Activated CD8-positive, alpha-beta T cell treated with anti-CD3 and anti-CD28 coated beads, Interleukin-2, amount 10 ng/mL, durations not matched to agents 7 days and 5 days (primary cell): ENCODE data around the gene TMEM191C. TPM values are rescaled to one million over a fixed set of nuclear protein-coding genes. Genes with fewer than 3 reads are reported as not detected.
"Not testable (repeated sequence)": the region's sequence is repeated elsewhere in the genome, so short reads cannot be mapped to it uniquely, and the experiment has no call there.

Experiments
- ATAC-seq: fragments of 150-1000 bp; cut with Tn5 transposase; one replicate; pipeline ENCODE4 v1.10.0; 2021; ENCODE audit warnings: moderate library complexity
- CTCF ChIA-PET: fragments of 350-600 bp; sonication (Branson Sonifier 250); formaldehyde crosslinking; loops from one replicate; lab custom pipeline; 2021; ENCODE audit warnings: antibody characterized with exemption; lab: Charles Lee
- POLR2A ChIA-PET: fragments of 350-600 bp; sonication (Branson Sonifier 250); formaldehyde crosslinking; loops from one replicate; lab custom pipeline; 2021; ENCODE audit warnings: antibody characterized with exemption; lab: Charles Lee
- DNase-seq: peaks from one replicate; pipeline ENCODE4 v3.0.0-alpha.2; 2020
- H3K27ac Mint-ChIP-seq: one replicate; pipeline ENCODE4 v1.8.0; 2021; ENCODE audit warnings: mild to moderate bottlenecking, mixed read lengths
- H3K27me3 Mint-ChIP-seq: one replicate; pipeline ENCODE4 v1.8.0; 2021; ENCODE audit warnings: low read depth, mixed read lengths
- H3K36me3 Mint-ChIP-seq: one replicate; pipeline ENCODE4 v1.8.0; 2021; ENCODE audit warnings: low read depth, mixed read lengths
- H3K4me1 Mint-ChIP-seq: one replicate; pipeline ENCODE4 v1.8.0; 2021; ENCODE audit warnings: low read depth, mixed read lengths
- H3K4me3 Mint-ChIP-seq: one replicate; pipeline ENCODE4 v1.8.0; 2021; ENCODE audit warnings: mild to moderate bottlenecking, mixed read lengths
- H3K9me3 Mint-ChIP-seq: one replicate; pipeline ENCODE4 v1.8.0; 2022; ENCODE audit warnings: mixed read lengths; ENCODE audit not compliant: insufficient read depth
- total RNA-seq, 2 experiments: library from RNA; stranded (reverse); gene quantifications; one replicate each; pipeline ENCODE4 v1.2.3, GENCODE V29; 2021

Gene TMEM191C
- total RNA-seq, 2 experiments from 2014 or later, result 1.1 to 2.4 TPM

DNA sequence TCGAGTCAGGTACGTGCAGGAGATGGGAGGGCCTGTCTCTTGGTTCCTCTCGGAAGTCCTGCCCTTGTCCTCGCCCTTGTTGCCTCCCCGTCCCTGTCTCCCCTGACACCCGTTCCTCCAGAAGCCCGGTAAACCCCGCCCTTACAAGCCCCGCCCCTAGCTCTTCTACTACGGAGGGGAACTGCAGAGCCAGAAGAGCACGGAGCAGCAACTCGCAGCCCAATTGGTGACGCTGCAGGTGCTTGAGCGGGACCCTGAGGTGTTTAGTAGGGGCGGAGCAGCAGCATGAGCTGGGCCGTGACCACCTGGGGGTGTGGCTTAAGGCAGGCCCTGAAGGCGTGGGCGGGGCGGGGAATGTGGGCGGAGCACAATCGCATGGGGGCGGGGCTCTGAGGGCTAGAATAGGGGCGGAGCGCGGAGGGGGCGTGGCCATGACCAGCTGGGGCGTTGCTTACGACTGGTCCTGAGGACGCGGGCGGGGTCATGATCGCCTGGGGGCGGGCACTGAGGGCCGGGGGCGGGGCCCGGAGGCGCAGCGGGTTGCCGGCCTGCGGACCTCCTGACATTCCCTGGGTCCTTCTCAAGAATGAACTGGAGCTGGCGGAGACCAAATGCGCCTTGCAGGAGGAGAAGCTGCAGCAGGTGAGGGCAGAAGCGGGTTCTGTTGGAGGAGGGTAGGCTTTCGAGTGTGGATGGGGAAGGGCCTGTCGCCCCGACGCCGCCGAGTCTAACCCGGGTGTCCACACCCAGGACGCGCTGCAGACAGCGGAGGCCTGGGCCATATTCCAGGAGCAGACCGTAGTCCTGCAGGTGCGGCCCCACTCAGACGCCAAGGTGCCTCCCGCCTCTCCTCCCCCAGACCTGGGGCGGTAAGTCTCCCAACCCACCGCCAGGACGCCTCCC lies 1.3 kb downstream of the TMEM191C start:
- peak; percentile 94 for DNase-seq
- Mint-ChIP-seq H3K4me3 (peak overlapping the region; percentile 80), H3K27ac (peak overlapping the region; percentile 96)
- CTCF ChIA-PET, H3K4me1 Mint-ChIP-seq, H3K27me3 Mint-ChIP-seq, POLR2A ChIA-PET, H3K36me3 Mint-ChIP-seq, H3K9me3 Mint-ChIP-seq: not testable (repeated sequence)
- ATAC-seq, result peak; percentile 96

DNA sequence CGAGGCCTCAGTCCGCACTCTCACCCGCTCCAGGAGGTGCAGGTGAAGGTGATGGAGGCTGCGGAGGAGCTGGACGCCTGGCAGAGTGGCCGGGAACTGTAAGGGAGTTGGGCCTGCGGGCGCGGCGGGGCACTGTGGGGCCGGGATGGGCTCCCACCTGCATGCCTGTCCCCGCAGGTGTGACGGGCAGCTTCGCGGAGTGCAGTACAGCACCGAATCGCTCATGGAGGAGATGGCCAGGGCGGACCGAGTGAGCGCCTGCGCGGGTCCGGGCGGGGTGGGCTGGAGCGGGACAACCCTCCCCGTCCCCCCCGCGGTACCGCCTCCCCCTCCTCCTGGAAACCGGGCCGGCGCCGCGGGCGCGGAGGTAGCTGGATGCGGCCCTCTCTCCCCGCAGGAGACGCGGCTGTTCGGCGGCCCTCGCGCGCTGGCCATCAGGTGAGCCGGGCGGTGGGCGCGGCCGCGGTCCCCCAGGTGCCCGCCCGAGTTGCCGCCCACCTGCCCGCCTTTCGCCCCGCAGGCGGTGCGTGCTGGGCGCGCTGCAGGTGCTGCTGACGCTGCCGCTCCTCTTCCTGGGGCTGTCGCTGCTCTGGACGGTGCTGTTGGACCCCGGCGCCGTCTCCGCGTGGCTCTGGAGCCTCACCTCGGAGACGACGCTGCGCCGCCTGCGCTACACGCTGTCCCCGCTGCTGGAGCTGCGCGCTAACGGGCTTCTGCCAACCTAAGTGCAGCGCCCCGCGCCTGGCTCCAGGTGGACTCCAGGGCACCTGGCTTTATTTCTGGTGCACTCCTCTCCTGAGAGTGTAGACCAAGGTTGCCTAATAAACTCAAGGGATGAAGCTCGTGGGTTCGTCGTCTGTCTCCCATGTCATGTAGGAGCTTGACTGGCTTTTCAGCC lies 2.2 kb downstream of the TMEM191C start:
- DNase-seq, H3K36me3 Mint-ChIP-seq, H3K9me3 Mint-ChIP-seq, POLR2A ChIA-PET, H3K4me3 Mint-ChIP-seq, CTCF ChIA-PET, ATAC-seq, H3K27ac Mint-ChIP-seq, H3K27me3 Mint-ChIP-seq, H3K4me1 Mint-ChIP-seq: not testable (repeated sequence)

DNA sequence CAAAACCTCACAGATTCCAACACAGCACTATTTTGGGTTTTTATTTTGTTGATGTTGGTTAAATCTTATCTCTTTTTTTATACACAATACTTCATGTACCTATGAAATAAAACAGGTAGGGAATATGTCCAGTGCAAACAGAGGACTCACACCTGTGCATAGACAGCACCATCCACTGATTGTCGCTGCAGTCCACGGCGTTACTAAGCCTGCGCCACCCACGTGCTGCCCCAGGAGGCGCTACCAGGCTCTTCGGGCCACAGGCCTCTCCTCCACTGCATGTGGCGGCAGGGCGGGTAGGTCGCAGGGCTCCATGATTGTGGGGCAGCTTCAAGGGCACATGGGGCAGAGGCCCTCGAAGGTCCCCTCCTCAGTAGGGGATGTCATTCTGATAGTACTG lies 5.8 kb downstream of the TMEM191C start:
- POLR2A ChIA-PET, H3K9me3 Mint-ChIP-seq: not testable (repeated sequence)

DNA sequence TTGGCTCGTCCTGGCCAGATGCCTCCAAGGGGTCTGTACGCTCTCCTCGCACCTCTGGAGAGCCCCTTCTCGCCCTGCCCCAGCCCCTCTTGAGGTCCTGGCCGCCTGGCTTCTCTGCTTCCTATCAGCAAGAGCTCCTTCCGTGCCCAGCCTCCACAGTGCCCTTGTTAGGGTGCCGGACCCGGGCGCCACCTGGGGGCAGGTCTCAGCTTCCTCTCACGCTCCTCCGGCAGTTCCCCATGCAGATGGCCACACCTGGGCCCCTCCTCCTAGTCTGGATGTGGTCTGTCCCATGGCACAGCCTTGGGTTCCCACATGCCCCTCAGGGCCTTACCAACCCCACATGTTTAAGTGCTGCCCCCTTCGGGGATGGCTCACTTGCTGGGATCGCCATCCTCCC lies 6.5 kb downstream of the TMEM191C start:
- H3K36me3 Mint-ChIP-seq, H3K4me1 Mint-ChIP-seq, H3K4me3 Mint-ChIP-seq, H3K27me3 Mint-ChIP-seq, POLR2A ChIA-PET, H3K9me3 Mint-ChIP-seq, DNase-seq, CTCF ChIA-PET, H3K27ac Mint-ChIP-seq, ATAC-seq: not testable (repeated sequence)

More for the DNA sequence above, 5.8 kb downstream of the TMEM191C start:
- DNase-seq, CTCF ChIA-PET, ATAC-seq, H3K36me3 Mint-ChIP-seq, H3K27ac Mint-ChIP-seq, H3K27me3 Mint-ChIP-seq, H3K4me3 Mint-ChIP-seq, H3K4me1 Mint-ChIP-seq: not testable (repeated sequence)

DNA sequence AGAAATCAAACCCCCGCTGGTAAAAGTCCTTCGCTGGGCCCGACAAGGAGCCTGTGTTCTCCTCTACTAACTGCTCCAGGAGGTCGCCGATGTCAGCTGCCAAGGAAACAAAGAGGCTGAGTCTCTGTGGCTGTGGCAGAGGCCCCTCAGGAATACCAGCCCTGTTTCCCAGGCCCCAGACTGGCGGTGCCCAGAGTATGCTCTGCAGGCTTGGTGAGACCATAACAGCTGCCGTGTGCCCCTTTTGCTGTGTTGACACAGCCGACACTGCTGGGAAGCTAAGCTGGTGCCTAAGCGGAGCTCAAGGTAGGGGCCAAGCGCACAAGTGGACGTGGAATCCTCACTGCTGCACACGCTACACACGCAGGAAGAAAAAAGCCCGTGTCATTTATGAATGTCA lies 16.9 kb downstream of the TMEM191C start:
- POLR2A ChIA-PET, H3K36me3 Mint-ChIP-seq, H3K27ac Mint-ChIP-seq, CTCF ChIA-PET, H3K4me3 Mint-ChIP-seq, H3K9me3 Mint-ChIP-seq, DNase-seq, H3K4me1 Mint-ChIP-seq, ATAC-seq, H3K27me3 Mint-ChIP-seq: not testable (repeated sequence)

DNA sequence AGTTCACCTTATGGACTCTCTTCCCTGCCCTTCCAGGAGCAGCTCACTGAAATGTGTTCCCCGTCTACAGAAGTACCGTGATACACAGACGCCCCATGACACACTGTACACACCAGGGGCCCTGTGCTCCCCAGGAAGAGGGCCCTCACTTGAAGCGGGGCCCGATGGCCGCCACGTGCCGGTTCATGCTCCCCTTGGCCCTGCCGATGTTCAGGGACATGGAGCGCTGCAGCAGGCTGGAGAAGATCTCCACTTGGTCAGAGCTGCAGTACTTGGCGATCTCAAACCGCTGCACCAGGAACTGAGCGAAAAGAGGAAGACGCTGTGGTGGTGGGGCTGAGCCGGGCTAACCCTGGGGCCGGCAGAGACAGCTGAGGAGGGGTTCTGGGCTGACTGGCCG lies 20.5 kb downstream of the TMEM191C start:
- H3K36me3 Mint-ChIP-seq, H3K27ac Mint-ChIP-seq, H3K4me1 Mint-ChIP-seq, DNase-seq, ATAC-seq, H3K27me3 Mint-ChIP-seq, POLR2A ChIA-PET, H3K4me3 Mint-ChIP-seq, H3K9me3 Mint-ChIP-seq, CTCF ChIA-PET: not testable (repeated sequence)

DNA sequence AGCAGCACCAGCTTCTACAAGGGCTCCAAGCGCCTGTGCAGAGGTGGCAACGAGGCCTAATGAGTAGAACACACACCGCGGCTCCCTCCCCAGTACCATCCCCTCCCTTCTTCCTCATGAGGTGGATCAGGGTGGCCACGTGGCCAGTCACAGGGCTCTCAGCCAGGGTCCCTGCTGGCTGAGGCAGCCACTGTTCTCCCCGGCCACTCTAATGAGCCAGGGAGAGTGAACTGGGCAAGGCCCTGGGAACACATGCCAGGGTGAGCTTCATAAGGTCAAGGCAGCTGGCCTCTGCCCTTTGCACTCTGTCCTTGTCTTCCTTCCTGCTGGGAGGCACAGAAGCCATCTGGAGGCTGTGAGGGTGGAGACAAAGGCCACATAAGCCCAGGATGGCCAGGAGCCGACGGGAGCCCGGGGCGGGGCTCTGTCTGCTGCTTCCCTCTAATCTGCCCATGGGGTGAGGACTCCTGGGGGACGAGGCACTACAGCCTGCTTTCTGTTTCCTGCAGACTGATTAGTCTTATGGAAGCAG lies 22.0 kb downstream of the TMEM191C start:
- ATAC-seq, H3K27me3 Mint-ChIP-seq, DNase-seq, H3K27ac Mint-ChIP-seq, H3K36me3 Mint-ChIP-seq, H3K9me3 Mint-ChIP-seq, CTCF ChIA-PET, H3K4me1 Mint-ChIP-seq, POLR2A ChIA-PET, H3K4me3 Mint-ChIP-seq: not testable (repeated sequence)

DNA sequence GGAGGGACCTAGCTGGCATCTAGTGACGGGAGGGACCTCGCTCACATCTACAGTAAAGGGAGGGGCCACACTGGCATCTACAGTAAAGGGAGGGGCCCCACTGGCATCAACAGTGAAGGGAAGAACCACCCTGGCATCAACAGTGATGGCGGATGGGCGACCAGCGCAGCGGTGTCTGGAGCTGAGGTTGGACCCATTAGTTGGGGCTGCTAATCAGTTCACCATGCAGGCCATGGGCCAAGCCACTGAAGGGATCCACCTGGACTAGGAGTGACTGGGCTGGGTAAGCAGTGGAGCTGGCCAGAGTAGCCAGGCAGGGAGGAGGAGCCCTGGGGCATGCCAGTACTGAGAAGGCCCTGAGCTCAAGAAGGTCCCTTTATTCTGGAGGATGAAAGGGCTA lies 23.4 kb downstream of the TMEM191C start:
- CTCF ChIA-PET, H3K4me3 Mint-ChIP-seq, POLR2A ChIA-PET, H3K27me3 Mint-ChIP-seq, H3K4me1 Mint-ChIP-seq, H3K36me3 Mint-ChIP-seq, H3K9me3 Mint-ChIP-seq, H3K27ac Mint-ChIP-seq, ATAC-seq, DNase-seq: not testable (repeated sequence)

DNA sequence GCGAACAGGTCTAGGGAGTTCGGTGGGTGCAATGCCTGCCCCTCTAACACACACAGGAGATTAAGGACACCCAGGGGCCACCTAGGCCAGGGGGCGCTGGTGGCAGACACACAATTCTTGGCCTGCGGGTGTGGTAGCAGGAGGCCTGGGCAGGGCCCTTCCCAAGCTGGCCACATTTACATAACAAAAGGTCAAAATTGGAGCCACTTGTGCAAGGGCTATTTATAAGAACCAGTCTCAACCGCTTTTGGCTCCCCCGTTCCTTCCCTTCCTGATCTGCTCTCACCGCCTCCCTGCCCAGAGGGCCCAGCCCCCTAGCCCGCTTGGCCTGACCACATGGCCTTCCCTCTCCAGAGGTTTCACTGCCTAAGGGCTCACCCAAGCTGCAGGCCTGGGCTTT lies 25.1 kb downstream of the TMEM191C start:
- H3K9me3 Mint-ChIP-seq, H3K27ac Mint-ChIP-seq, H3K4me1 Mint-ChIP-seq, H3K36me3 Mint-ChIP-seq, CTCF ChIA-PET, ATAC-seq, H3K4me3 Mint-ChIP-seq, DNase-seq, H3K27me3 Mint-ChIP-seq, POLR2A ChIA-PET: not testable (repeated sequence)

DNA sequence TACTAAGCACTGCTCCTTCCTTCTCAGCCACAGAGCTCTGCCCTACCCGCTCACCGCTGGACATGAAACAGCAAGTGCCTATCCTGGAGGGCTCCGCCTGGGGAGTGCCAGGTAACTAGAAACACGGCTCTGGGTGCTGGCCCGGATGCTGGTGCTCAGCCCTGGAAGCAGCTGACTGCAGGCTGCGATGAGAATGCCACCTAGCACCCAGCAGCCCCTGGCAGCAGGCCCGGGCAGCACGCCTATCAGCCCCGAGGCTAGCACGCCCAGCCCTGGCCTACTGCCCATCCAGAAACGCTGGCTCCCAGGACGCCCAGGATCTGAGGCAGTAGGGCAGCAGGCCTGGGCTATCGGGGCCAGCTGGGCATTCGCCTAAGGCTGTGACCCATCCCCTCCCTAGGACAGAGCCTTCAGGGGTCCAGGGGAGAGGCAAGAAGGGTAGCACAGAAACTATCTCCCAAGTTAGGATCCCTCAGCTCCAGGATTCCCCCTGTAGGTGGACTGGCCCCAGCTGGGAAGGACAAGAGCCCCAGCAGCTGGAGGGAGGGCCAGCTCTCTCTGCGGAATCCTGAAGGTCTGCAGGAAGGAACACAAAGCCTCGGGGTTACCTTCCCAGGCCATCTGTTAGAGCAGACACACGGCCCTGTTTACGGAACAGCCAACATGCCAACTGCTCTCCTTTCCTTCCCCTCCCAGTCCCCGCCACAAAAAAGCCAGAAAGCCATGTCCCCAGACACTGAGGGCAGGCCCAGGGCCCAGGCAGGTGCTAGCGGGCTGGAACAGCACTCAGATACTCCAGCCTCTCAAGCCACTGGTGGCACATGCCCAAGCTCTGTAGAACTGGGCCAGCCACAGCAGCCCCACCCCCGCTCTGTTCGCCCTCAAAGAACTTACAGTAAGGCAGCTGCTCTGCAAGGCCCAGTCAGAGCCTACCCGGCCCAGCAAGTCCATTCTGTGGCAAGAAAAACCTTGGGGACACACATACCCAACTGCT lies 26.9 kb downstream of the TMEM191C start:
- H3K27ac Mint-ChIP-seq, H3K27me3 Mint-ChIP-seq, H3K4me1 Mint-ChIP-seq, DNase-seq, CTCF ChIA-PET, POLR2A ChIA-PET, H3K4me3 Mint-ChIP-seq, H3K9me3 Mint-ChIP-seq, ATAC-seq, H3K36me3 Mint-ChIP-seq: not testable (repeated sequence)

DNA sequence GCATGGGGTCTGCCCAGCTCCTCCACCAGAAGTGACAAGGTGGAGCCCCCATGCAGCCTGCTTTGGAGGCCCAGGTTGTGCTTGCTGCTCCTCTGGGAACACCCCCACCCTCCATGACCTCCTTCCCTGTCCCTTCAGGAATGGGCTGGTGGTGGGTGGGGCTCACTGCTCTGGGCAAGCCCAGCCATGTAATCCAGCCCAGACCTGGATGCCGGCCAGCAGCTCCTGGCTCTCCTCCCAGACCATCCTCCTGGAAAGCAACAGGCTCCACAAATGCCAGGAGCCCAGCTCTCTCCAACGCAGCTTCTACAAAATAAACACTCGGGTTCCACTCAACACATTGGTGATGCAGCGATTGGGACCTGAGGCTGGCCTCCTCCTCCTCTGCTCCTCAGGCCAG lies 30.8 kb downstream of the TMEM191C start:
- H3K36me3 Mint-ChIP-seq, H3K4me1 Mint-ChIP-seq, H3K27me3 Mint-ChIP-seq, POLR2A ChIA-PET, ATAC-seq, DNase-seq, H3K4me3 Mint-ChIP-seq, H3K27ac Mint-ChIP-seq, CTCF ChIA-PET, H3K9me3 Mint-ChIP-seq: not testable (repeated sequence)
